ENCODE results near the gene NOL12.
A peak's percentile ranks its signal among the peaks of the same experiment; 100 is the strongest.

Gene NOL12

GRCh38 chr22:37672920-37673455 is 13.2 kb upstream of the NOL12 start:
- Histone ChIP-seq H3K27ac (ENCODE audit: low read length) (no peak overlapping the region), H3K9me2 (replicated peaks; ENCODE audit: insufficient read depth, low read length) (no peaks in the 10 kb centered on the region), H3K9me3 (replicated peaks; ENCODE audit: insufficient read depth, low read length) (no peaks in the 10 kb centered on the region), H3F3A (ENCODE audit: insufficient read depth, low read length) (peaks cover 32% of the 10 kb centered on the region), H2AFZ (ENCODE audit: low read length) (no peak overlapping the region), H4K20me1 (ENCODE audit: insufficient read depth, low read length) (no peaks in the 10 kb centered on the region), H3K27me3 (replicated peaks; ENCODE audit: insufficient read depth, low read length) (no peaks in the 10 kb centered on the region), H3K4me2 (ENCODE audit: low read depth, low read length) (no peak overlapping the region), H3K4me1 (ENCODE audit: low read length) (peaks cover 19% of the 10 kb centered on the region), H3K4me3 (ENCODE audit: low read length) (no peak overlapping the region), H3K9ac (ENCODE audit: low read length) (no peak overlapping the region), H3K79me2 (ENCODE audit: low read length) (peaks cover 17% of the 10 kb centered on the region), H3K36me3 (replicated peaks; ENCODE audit: insufficient read depth, low read length) (no peaks in the 10 kb centered on the region)
- no peak for DNase-seq
- TF ChIP-seq, protein P1, sequence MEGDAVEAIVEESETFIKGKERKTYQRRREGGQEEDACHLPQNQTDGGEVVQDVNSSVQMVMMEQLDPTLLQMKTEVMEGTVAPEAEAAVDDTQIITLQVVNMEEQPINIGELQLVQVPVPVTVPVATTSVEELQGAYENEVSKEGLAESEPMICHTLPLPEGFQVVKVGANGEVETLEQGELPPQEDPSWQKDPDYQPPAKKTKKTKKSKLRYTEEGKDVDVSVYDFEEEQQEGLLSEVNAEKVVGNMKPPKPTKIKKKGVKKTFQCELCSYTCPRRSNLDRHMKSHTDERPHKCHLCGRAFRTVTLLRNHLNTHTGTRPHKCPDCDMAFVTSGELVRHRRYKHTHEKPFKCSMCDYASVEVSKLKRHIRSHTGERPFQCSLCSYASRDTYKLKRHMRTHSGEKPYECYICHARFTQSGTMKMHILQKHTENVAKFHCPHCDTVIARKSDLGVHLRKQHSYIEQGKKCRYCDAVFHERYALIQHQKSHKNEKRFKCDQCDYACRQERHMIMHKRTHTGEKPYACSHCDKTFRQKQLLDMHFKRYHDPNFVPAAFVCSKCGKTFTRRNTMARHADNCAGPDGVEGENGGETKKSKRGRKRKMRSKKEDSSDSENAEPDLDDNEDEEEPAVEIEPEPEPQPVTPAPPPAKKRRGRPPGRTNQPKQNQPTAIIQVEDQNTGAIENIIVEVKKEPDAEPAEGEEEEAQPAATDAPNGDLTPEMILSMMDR (IDR thresholded peaks at IDR 0.05; ENCODE audit: low read length): no peak
- TF ChIP-seq EZH2 (optimal IDR thresholded peaks at IDR 0.05; ENCODE audit: low read depth, low read length) (no peak), EZH2phosphoT487 (IDR thresholded peaks at IDR 0.05; ENCODE audit: low read length) (no peak)

DNA sequence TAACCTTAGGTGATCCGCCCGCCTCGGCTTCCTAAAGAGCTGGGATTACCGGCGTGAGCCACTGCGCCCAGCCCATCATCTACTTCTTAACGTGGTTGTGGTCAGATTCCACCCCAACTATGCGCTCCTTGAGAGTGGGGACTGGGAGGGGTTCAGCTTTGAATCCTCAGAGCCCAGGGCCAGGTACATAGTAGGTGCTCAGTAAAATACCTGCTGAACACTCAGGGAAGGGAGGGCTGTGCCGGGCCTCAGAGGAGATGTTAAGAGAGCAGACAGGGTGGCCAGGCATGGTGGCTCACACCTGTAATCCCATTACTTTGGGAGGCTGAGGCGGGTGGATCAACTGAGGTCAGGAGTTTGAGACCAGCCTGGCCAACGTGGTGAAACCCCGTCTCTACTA is 11.9 kb upstream of the NOL12 start:
- Histone ChIP-seq H3F3A (ENCODE audit: insufficient read depth, low read length) (peaks cover 32% of the 10 kb centered on the region), H2AFZ (ENCODE audit: low read length) (no peak overlapping the region), H3K79me2 (ENCODE audit: low read length) (peaks cover 21% of the 10 kb centered on the region), H4K20me1 (ENCODE audit: insufficient read depth, low read length) (no peaks in the 10 kb centered on the region), H3K4me3 (ENCODE audit: low read length) (no peak overlapping the region), H3K9me3 (replicated peaks; ENCODE audit: insufficient read depth, low read length) (no peaks in the 10 kb centered on the region), H3K9ac (ENCODE audit: low read length) (no peak overlapping the region), H3K4me1 (ENCODE audit: low read length) (peaks cover 23% of the 10 kb centered on the region), H3K36me3 (replicated peaks; ENCODE audit: insufficient read depth, low read length) (no peaks in the 10 kb centered on the region), H3K27ac (ENCODE audit: low read length) (no peak overlapping the region), H3K9me2 (replicated peaks; ENCODE audit: insufficient read depth, low read length) (no peaks in the 10 kb centered on the region), H3K4me2 (ENCODE audit: low read depth, low read length) (no peak overlapping the region), H3K27me3 (replicated peaks; ENCODE audit: insufficient read depth, low read length) (no peaks in the 10 kb centered on the region)
- TF ChIP-seq EZH2phosphoT487 (IDR thresholded peaks at IDR 0.05; ENCODE audit: low read length) (no peak), EZH2 (optimal IDR thresholded peaks at IDR 0.05; ENCODE audit: low read depth, low read length) (no peak)
- TF ChIP-seq, protein P1 (IDR thresholded peaks at IDR 0.05; ENCODE audit: low read length): no peak
- no peak for DNase-seq

- peak; percentile 88 for DNase-seq
- H3F3A ChIP-seq (ENCODE audit: insufficient read depth, low read length): peaks cover 32% of the 10 kb centered on the region
- H3K36me3 ChIP-seq (replicated peaks; ENCODE audit: insufficient read depth, low read length): no peaks in the 10 kb centered on the region
- H3K79me2 ChIP-seq (ENCODE audit: low read length): peaks cover 21% of the 10 kb centered on the region
- H3K27ac ChIP-seq (ENCODE audit: low read length): peak within 1 kb of the TSS; percentile 82; the same call in 1 of the 2 replicates
- H3K27me3 ChIP-seq (replicated peaks; ENCODE audit: insufficient read depth, low read length): no peaks in the 10 kb centered on the region
- H2AFZ ChIP-seq (ENCODE audit: low read length): peak within 1 kb of the TSS; percentile 96
- no peaks in the 10 kb centered on the region for H3K9me3 ChIP-seq (replicated peaks; ENCODE audit: insufficient read depth, low read length)
- H4K20me1 ChIP-seq (ENCODE audit: insufficient read depth, low read length): no peaks in the 10 kb centered on the region
- H3K4me2 ChIP-seq (ENCODE audit: low read depth, low read length): peak within 1 kb of the TSS; percentile 90
- peak within 1 kb of the TSS; percentile 65 for H3K4me3 ChIP-seq (ENCODE audit: low read length)
- TF ChIP-seq EZH2 (optimal IDR thresholded peaks at IDR 0.05; ENCODE audit: low read depth, low read length) (no peak), EZH2phosphoT487 (IDR thresholded peaks at IDR 0.05; ENCODE audit: low read length) (no peak)
- TF ChIP-seq, protein P1 (IDR thresholded peaks at IDR 0.05; ENCODE audit: low read length): no peak
- H3K9me2 ChIP-seq (replicated peaks; ENCODE audit: insufficient read depth, low read length): no peaks in the 10 kb centered on the region
- peak within 1 kb of the TSS; percentile 71 for H3K9ac ChIP-seq (ENCODE audit: low read length)
- H3K4me1 ChIP-seq (ENCODE audit: low read length): peaks cover 23% of the 10 kb centered on the region
Measured at GRCh38 chr22:37674951-37675929, 10.9 kb upstream of the NOL12 start, which contains the start of gene LGALS1. Gene LGALS1 (plus strand): TSS chr22:37675636. CDS start chr22:37675703, 67 bp downstream.

All from MM.1S (cell line).